Cardiac fibroblast (primary cell): ENCODE results near the gene RHOBTB3.
"Not testable (repeated sequence)": the region's sequence is repeated elsewhere in the genome, so short reads cannot be mapped to it uniquely, and the experiment has no call there.

Experiments
- DNase-seq, 2 donors: peaks; one replicate each; pipeline versions ENCODE4 v3.0.0 to v3.0.0-alpha.2; 2010; ENCODE audit warnings: low read depth in 2 of 2
- H3K4me3 ChIP-seq, 2 donors: replicated peaks in 1 of 2; 1 replicate in 1 of 2; 2 replicates in 1 of 2; pipeline ENCODE4 v1.5.1; 2011; ENCODE audit warnings: low read depth in 2 of 2, low read length in 2 of 2, mild to moderate bottlenecking in 2 of 2, moderate library complexity in 1 of 2
- CTCF ChIP-seq: IDR thresholded peaks from one replicate; pipeline ENCODE4 v1.5.1; 2011; ENCODE audit warnings: low read depth, mild to moderate bottlenecking, low read length, inconsistent platforms

RHOBTB3 gene

GRCh38 chr5:95708876-95709275, 22.3 kb upstream of the RHOBTB3 start:
- DNase-seq = no peak
- no peak overlapping the region for H3K4me3 ChIP-seq
- no peak for TF ChIP-seq CTCF

- peak in 1 of 2 donors; percentile 34 for DNase-seq
- no peak for TF ChIP-seq CTCF
- H3K4me3 ChIP-seq = no peak overlapping the region
Measured at GRCh38 chr5:95709967-95710650, 21.0 kb upstream of the RHOBTB3 start.

GRCh38 chr5:95710651-95711500, 20.3 kb upstream of the RHOBTB3 start:
- not testable (repeated sequence) for H3K4me3 ChIP-seq
- peak in 1 of 2 donors; percentile 16 for DNase-seq

GRCh38 chr5:95711501-95712346, 19.4 kb upstream of the RHOBTB3 start:
- H3K4me3 ChIP-seq = no peak overlapping the region
- DNase-seq = no peak
- TF ChIP-seq CTCF = no peak

- no peak overlapping the region for H3K4me3 ChIP-seq
- TF ChIP-seq CTCF = no peak
- peak; percentile 65 to 89 for DNase-seq
Measured at GRCh38 chr5:95712347-95712958, 18.7 kb upstream of the RHOBTB3 start.

GRCh38 chr5:95713246-95713645, 17.9 kb upstream of the RHOBTB3 start:
- DNase-seq = not testable (repeated sequence)

GRCh38 chr5:95713960-95714710, 17.0 kb upstream of the RHOBTB3 start:
- no peak overlapping the region for H3K4me3 ChIP-seq
- peak; percentile 14 to 67 for DNase-seq
- no peak for TF ChIP-seq CTCF

More at GRCh38 chr5:95713246-95713645, 17.9 kb upstream of the RHOBTB3 start:
- H3K4me3 ChIP-seq = not testable (repeated sequence)
